GM12873 (cell line): ENCODE data around the gene SEC24C.

Source experiments
- CTCF ChIP-seq: IDR thresholded peaks from 2 replicates; pipeline ENCODE4 v1.5.1; 2012; ENCODE audit warnings: low read depth, mild to moderate bottlenecking, moderate library complexity, low read length, control low read depth; ENCODE audit not compliant: insufficient read depth; ENCODE audit errors: missing control alignments

Gene SEC24C

GRCh38 chr10:73812657-73813056 is 68.5 kb downstream of the SEC24C start:
- no peak for TF ChIP-seq CTCF

- no peak for TF ChIP-seq CTCF
These were observed 69.2 kb downstream of the SEC24C start for GRCh38 chr10:73813333-73813732.

- TF ChIP-seq CTCF = no peak
These were observed 70.2 kb downstream of the SEC24C start for GRCh38 chr10:73814276-73814895.

- TF ChIP-seq CTCF = peak; percentile 34
These were observed 70.9 kb downstream of the SEC24C start for GRCh38 chr10:73814896-73815718.

GRCh38 chr10:73815719-73816030 is 71.5 kb downstream of the SEC24C start:
- TF ChIP-seq CTCF = no peak

GRCh38 chr10:73816917-73817729 is 73.0 kb downstream of the SEC24C start:
- TF ChIP-seq CTCF = no peak

GRCh38 chr10:73817826-73818225 is 73.7 kb downstream of the SEC24C start:
- no peak for TF ChIP-seq CTCF
